H9 (cell line): ENCODE measurements around the gene ADAMTS2. TPM values are rescaled to one million over a fixed set of nuclear protein-coding genes. Genes with fewer than 3 reads are reported as not detected.

Experiments used
- DNase-seq: peaks from one replicate; pipeline ENCODE4 v3.0.0-alpha.2; 2017
- H2AFZ ChIP-seq: one replicate; pipeline ENCODE4 v1.6.1; 2013; ENCODE audit warnings: mild to moderate bottlenecking, low read length, control low read depth, moderate library complexity
- H2AK5ac ChIP-seq: 2 replicates; pipeline ENCODE4 v1.6.1; 2013; ENCODE audit warnings: low read length, control low read depth, mixed read lengths; ENCODE audit not compliant: insufficient read length
- H2BK120ac ChIP-seq: one replicate; pipeline ENCODE4 v1.6.1; 2013; ENCODE audit warnings: low read depth, mild to moderate bottlenecking, low read length, control low read depth, inconsistent platforms; ENCODE audit not compliant: poor library complexity, severe bottlenecking
- H2BK12ac ChIP-seq: 2 replicates; pipeline ENCODE4 v1.6.1; 2013; ENCODE audit warnings: low read length, control low read depth, mixed read lengths, low read depth; ENCODE audit not compliant: insufficient read length
- H2BK15ac ChIP-seq: 2 replicates; pipeline ENCODE4 v1.6.1; 2013; ENCODE audit warnings: low read depth, low read length, control low read depth
- H2BK20ac ChIP-seq: one replicate; pipeline ENCODE4 v1.6.1; 2013; ENCODE audit warnings: low read depth, mild to moderate bottlenecking, low read length, control low read depth, inconsistent platforms; ENCODE audit not compliant: poor library complexity, severe bottlenecking
- H2BK5ac ChIP-seq: 2 replicates; pipeline ENCODE4 v1.6.1; 2013; ENCODE audit warnings: low read length, control low read depth, mixed read lengths; ENCODE audit not compliant: insufficient read length
- H3K14ac ChIP-seq: 2 replicates; pipeline ENCODE4 v1.6.1; 2013; ENCODE audit warnings: low read length, control low read depth; ENCODE audit not compliant: insufficient read depth
- H3K18ac ChIP-seq: 2 replicates; pipeline ENCODE4 v1.6.1; 2013; ENCODE audit warnings: low read depth, mild to moderate bottlenecking, mixed read lengths, low read length, control low read depth; ENCODE audit not compliant: insufficient read length
- H3K23ac ChIP-seq: 2 replicates; pipeline ENCODE4 v1.6.1; 2013; ENCODE audit warnings: low read length, control low read depth, mixed read lengths, low read depth; ENCODE audit not compliant: insufficient read length
- H3K23me2 ChIP-seq: 2 replicates; pipeline ENCODE4 v1.6.1; 2013; ENCODE audit warnings: low read depth, mild to moderate bottlenecking, mixed read lengths, low read length, control low read depth; ENCODE audit not compliant: insufficient read length, poor library complexity, severe bottlenecking
- H3K27ac ChIP-seq: 2 replicates; pipeline ENCODE4 v1.5.1; 2013; ENCODE audit warnings: low read length, control low read depth, mixed read lengths, low read depth; ENCODE audit not compliant: insufficient read length
- H3K27me3 ChIP-seq: 2 replicates; pipeline ENCODE4 v1.6.1; 2013; ENCODE audit warnings: low read length, control low read depth, inconsistent platforms; ENCODE audit not compliant: insufficient read depth
- H3K4ac ChIP-seq: 2 replicates; pipeline ENCODE4 v1.6.1; 2013; ENCODE audit warnings: low read depth, mild to moderate bottlenecking, control low read depth, inconsistent platforms, low read length, moderate library complexity
- H3K4me1 ChIP-seq: 2 replicates; pipeline ENCODE4 v1.6.1; 2013; ENCODE audit warnings: low read length, control low read depth, inconsistent platforms; ENCODE audit not compliant: insufficient read depth
- H3K4me2 ChIP-seq: 2 replicates; pipeline ENCODE4 v1.6.1; 2013; ENCODE audit warnings: low read length, control low read depth, mixed read lengths; ENCODE audit not compliant: insufficient read length, insufficient read depth
- H3K56ac ChIP-seq: 2 replicates; pipeline ENCODE4 v1.6.1; 2013; ENCODE audit warnings: low read depth, mild to moderate bottlenecking, mixed read lengths, low read length, control low read depth; ENCODE audit not compliant: insufficient read length
- H3K79me1 ChIP-seq: 2 replicates; pipeline ENCODE4 v1.6.1; 2013; ENCODE audit warnings: low read depth, mild to moderate bottlenecking, moderate library complexity, low read length, control low read depth, inconsistent platforms; ENCODE audit not compliant: insufficient read depth, poor library complexity, severe bottlenecking
- H3K79me2 ChIP-seq: 2 replicates; pipeline ENCODE4 v1.6.1; 2013; ENCODE audit warnings: low read length, control low read depth, inconsistent platforms; ENCODE audit not compliant: insufficient read depth
- H3K9ac ChIP-seq: 2 replicates; pipeline ENCODE4 v1.6.1; 2013; ENCODE audit warnings: low read length, control low read depth, mixed read lengths; ENCODE audit not compliant: insufficient read length; ENCODE audit errors: extremely low read depth
- H3K9me3 ChIP-seq: one replicate; pipeline ENCODE4 v1.6.1; 2013; ENCODE audit warnings: low read depth, low read length, inconsistent platforms; ENCODE audit not compliant: control insufficient read depth
- H3T11ph ChIP-seq: one replicate; pipeline ENCODE4 v1.6.1; 2013; ENCODE audit warnings: mild to moderate bottlenecking, low read length, control low read depth, inconsistent platforms
- H4K20me1 ChIP-seq: one replicate; pipeline ENCODE4 v1.6.1; 2013; ENCODE audit not compliant: control insufficient read depth, insufficient read length, insufficient read depth
- H4K5ac ChIP-seq: 2 replicates; pipeline ENCODE4 v1.6.1; 2013; ENCODE audit warnings: low read depth, mild to moderate bottlenecking, mixed read lengths, low read length, control low read depth; ENCODE audit not compliant: insufficient read length
- H4K8ac ChIP-seq: replicated peaks from 2 replicates; pipeline ENCODE4 v1.6.1; 2013; ENCODE audit warnings: low read length, control low read depth, mixed read lengths, low read depth; ENCODE audit not compliant: insufficient read length
- H4K91ac ChIP-seq: 2 replicates; pipeline ENCODE4 v1.6.1; 2013; ENCODE audit warnings: low read depth, mild to moderate bottlenecking, moderate library complexity, mixed read lengths, low read length, control low read depth; ENCODE audit not compliant: insufficient read length
- H3K27ac Mint-ChIP-seq, 3 experiments: 2 replicates in 2 of 3; 3 replicates in 1 of 3; pipeline ENCODE4 v1.8.0; 2020 to 2021; ENCODE audit warnings: mixed read lengths in 3 of 3, mild to moderate bottlenecking in 1 of 3, moderate library complexity in 1 of 3
- H3K27me3 Mint-ChIP-seq: 2 replicates; pipeline ENCODE4 v1.8.0; 2021; ENCODE audit warnings: low read depth, mild to moderate bottlenecking, moderate library complexity, mixed read lengths
- H3K36me3 Mint-ChIP-seq, 3 experiments: 2 replicates in 2 of 3; 3 replicates in 1 of 3; pipeline ENCODE4 v1.8.0; 2020 to 2021; ENCODE audit warnings: low read depth in 3 of 3, mixed read lengths in 3 of 3; ENCODE audit not compliant: insufficient read depth in 1 of 3
- H3K4me1 Mint-ChIP-seq, 2 experiments: 2 replicates each; pipeline ENCODE4 v1.8.0; 2020; ENCODE audit warnings: mixed read lengths in 2 of 2
- H3K4me3 Mint-ChIP-seq, 2 experiments: 2 replicates in 1 of 2; 3 replicates in 1 of 2; pipeline ENCODE4 v1.8.0; 2020 to 2021; ENCODE audit warnings: mild to moderate bottlenecking in 2 of 2, mixed read lengths in 2 of 2, moderate library complexity in 1 of 2
- H3K9me3 Mint-ChIP-seq, 2 experiments: 2 replicates in 1 of 2; 3 replicates in 1 of 2; pipeline ENCODE4 v1.8.0; 2020; ENCODE audit warnings: mild to moderate bottlenecking in 2 of 2, mixed read lengths in 2 of 2, moderate library complexity in 1 of 2
- WGBS: extraction: QIAGEN DNeasy Blood & Tissue Kit; methylation state at CpG from one replicate; pipeline ENCODE4 v1.1.7; 2013; ENCODE audit warnings: missing lambda C conversion rate, low lambda C conversion rate, mixed read lengths; ENCODE audit not compliant: insufficient read length; ENCODE audit errors: extremely low coverage; 5-methylcytosine and 5-hydroxymethylcytosine counted together
- total RNA-seq: library from RNA; stranded (reverse); gene quantifications from 2 replicates; pipeline ENCODE4 v1.2.1, GENCODE V29; 2021
- TF ChIP-seq, protein P1 (sequence below): fragments of 200-600 bp; sonication (generic); conservative IDR thresholded peaks from 3 replicates; pipeline ENCODE4 v1.8.0; 2021; ENCODE audit warnings: antibody characterized with exemption, mild to moderate bottlenecking

The ADAMTS2 gene
- total RNA-seq, 1 experiment from 2014 or later: 5.4 TPM

DNA sequence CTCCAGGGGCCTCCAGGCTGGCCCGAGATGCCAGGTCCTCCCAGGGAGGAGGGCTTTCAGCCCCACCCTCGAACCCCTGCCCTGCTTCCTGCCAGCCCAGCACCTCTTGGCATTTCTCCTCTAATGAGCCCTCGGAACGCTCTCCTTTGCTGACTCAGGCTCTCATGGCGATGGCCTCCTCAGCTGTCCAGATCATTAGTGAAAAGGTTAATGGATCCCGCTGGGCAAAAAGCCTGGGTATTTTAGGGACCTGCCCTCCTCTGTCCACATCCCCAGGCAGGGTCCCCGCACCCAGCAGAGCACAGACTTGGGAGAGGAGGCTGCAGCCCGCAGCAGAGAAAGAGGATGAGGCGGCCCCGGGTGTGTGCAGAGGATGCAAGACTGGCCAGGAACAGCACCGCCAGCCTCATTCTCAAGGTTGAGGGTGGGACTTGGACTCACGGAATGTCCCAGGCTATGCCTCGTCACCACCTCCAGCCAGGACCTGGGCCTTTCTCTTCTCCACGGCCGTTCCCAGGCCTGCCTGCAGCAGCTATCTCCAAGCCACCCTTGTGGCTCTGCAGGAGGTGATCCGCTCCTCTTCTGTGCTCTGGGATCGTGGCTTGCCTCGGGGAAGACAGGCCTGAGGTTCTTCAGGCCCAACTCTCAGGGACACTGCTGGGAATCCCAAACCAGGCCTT is 23.0 kb upstream of the ADAMTS2 start:
- TF ChIP-seq, protein P1, sequence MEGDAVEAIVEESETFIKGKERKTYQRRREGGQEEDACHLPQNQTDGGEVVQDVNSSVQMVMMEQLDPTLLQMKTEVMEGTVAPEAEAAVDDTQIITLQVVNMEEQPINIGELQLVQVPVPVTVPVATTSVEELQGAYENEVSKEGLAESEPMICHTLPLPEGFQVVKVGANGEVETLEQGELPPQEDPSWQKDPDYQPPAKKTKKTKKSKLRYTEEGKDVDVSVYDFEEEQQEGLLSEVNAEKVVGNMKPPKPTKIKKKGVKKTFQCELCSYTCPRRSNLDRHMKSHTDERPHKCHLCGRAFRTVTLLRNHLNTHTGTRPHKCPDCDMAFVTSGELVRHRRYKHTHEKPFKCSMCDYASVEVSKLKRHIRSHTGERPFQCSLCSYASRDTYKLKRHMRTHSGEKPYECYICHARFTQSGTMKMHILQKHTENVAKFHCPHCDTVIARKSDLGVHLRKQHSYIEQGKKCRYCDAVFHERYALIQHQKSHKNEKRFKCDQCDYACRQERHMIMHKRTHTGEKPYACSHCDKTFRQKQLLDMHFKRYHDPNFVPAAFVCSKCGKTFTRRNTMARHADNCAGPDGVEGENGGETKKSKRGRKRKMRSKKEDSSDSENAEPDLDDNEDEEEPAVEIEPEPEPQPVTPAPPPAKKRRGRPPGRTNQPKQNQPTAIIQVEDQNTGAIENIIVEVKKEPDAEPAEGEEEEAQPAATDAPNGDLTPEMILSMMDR: no peak
- H3K27ac ChIP-seq: no peak overlapping the region
- no peak overlapping the region for H2BK20ac ChIP-seq
- no peak overlapping the region for H2BK12ac ChIP-seq
- no peak overlapping the region for H4K91ac ChIP-seq
- no peaks in the 10 kb centered on the region for H3K23me2 ChIP-seq
- no peaks in the 10 kb centered on the region for H3K27me3 ChIP-seq
- no peak overlapping the region for H3K9ac ChIP-seq
- H4K5ac ChIP-seq: no peak overlapping the region
- H3K79me1 ChIP-seq: no peaks in the 10 kb centered on the region
- no CpG with 5 or more reads among the region's 18 CpGs for WGBS
- DNase-seq: no peak
- H3K36me3 Mint-ChIP-seq: no peaks in the 10 kb centered on the region; a peak in 1 of 7 replicates
- H3K4ac ChIP-seq: no peak overlapping the region
- H3K4me1 Mint-ChIP-seq: no peaks in the 10 kb centered on the region
- H3K27me3 Mint-ChIP-seq: no peaks in the 10 kb centered on the region; the same call in none of the 2 replicates
- no peak overlapping the region for H2BK5ac ChIP-seq
- H4K8ac ChIP-seq: no peak overlapping the region
- H3K23ac ChIP-seq: no peak overlapping the region
- no peak overlapping the region for H2AK5ac ChIP-seq
- no peak overlapping the region for H3K4me2 ChIP-seq
- no peak overlapping the region; a peak in 1 of 7 replicates for H3K27ac Mint-ChIP-seq
- H3K9me3 Mint-ChIP-seq: peaks cover 3% of the 10 kb centered on the region in 2 experiments; a peak in 2 of 5 replicates
- H3K79me2 ChIP-seq: no peaks in the 10 kb centered on the region
- H3T11ph ChIP-seq: no peak overlapping the region
- H4K20me1 ChIP-seq: no peaks in the 10 kb centered on the region
- H3K18ac ChIP-seq: no peak overlapping the region
- H3K9me3 ChIP-seq: no peaks in the 10 kb centered on the region
- H2BK15ac ChIP-seq: no peak overlapping the region
- no peaks in the 10 kb centered on the region for H3K4me1 ChIP-seq
- H2AFZ ChIP-seq: no peak overlapping the region
- H3K56ac ChIP-seq: no peak overlapping the region
- H2BK120ac ChIP-seq: no peak overlapping the region
- no peak overlapping the region for H3K4me3 Mint-ChIP-seq
- no peak overlapping the region; the same call in 1 of the 2 replicates for H3K14ac ChIP-seq
